Bronchial epithelial cell (primary cell): ENCODE data around the gene OSBPL3. TPM values are rescaled to one million over a fixed set of nuclear protein-coding genes. Genes with fewer than 3 reads are reported as not detected.

Experiments used
- DNase-seq: peaks from one replicate; pipeline ENCODE4 v3.0.0-alpha.2; 2010; ENCODE audit warnings: low read depth
- FAIRE-seq: peaks from 2 replicates; lab custom pipeline; 2011; peaks lifted over from hg19 to GRCh38; lab: Jason Lieb, UNC
- H3K27me3 ChIP-seq: 2 replicates; pipeline ENCODE4 v1.5.1; 2011; ENCODE audit warnings: low read length; ENCODE audit not compliant: control insufficient read depth, insufficient read depth
- H3K36me3 ChIP-seq: 2 replicates; pipeline ENCODE4 v1.5.1; 2011; ENCODE audit warnings: low read length; ENCODE audit not compliant: control insufficient read depth, insufficient read depth
- H3K4me3 ChIP-seq: 2 replicates; pipeline ENCODE4 v1.5.1; 2011; ENCODE audit warnings: mild to moderate bottlenecking, low read depth, low read length, control low read depth
- total RNA-seq: library from RNA; depleted of rRNA; stranded (reverse); fragments of >200 nt; gene quantifications from 2 replicates; pipeline ENCODE4 v1.2.1, GENCODE V29; 2014
- TF ChIP-seq, protein P1 (sequence below): IDR thresholded peaks from 2 replicates; pipeline ENCODE4 v1.5.1; 2011; ENCODE audit warnings: mild to moderate bottlenecking, moderate library complexity, low read length, control low read depth, inconsistent platforms; ENCODE audit not compliant: insufficient read depth, severe bottlenecking

OSBPL3 gene
- total RNA-seq, 1 donor from 2014 or later: 25.0 TPM

DNA sequence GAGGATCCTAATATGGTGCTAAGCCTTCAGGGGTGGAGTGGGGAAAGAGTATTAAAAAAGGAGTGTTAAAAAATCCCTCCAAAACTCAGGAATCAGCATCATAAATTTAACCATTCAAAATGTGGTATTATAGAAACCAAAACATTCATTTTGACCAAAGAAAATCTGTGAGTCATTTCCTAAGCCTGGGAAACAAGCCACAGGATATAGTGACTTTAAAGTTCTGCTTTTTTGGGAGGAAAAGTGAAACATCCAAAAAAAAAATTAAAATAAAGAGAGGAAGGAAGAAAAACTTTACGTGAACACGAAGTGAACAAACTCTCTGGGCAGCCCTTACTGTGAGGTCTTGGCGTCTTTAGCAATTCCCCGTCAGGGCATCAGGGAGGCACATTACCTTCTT, 148.7 kb downstream of the OSBPL3 start:
- TF ChIP-seq, protein P1, sequence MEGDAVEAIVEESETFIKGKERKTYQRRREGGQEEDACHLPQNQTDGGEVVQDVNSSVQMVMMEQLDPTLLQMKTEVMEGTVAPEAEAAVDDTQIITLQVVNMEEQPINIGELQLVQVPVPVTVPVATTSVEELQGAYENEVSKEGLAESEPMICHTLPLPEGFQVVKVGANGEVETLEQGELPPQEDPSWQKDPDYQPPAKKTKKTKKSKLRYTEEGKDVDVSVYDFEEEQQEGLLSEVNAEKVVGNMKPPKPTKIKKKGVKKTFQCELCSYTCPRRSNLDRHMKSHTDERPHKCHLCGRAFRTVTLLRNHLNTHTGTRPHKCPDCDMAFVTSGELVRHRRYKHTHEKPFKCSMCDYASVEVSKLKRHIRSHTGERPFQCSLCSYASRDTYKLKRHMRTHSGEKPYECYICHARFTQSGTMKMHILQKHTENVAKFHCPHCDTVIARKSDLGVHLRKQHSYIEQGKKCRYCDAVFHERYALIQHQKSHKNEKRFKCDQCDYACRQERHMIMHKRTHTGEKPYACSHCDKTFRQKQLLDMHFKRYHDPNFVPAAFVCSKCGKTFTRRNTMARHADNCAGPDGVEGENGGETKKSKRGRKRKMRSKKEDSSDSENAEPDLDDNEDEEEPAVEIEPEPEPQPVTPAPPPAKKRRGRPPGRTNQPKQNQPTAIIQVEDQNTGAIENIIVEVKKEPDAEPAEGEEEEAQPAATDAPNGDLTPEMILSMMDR: no peak
- H3K36me3 ChIP-seq: peaks cover 2% of the 10 kb centered on the region
- FAIRE-seq (no peak), DNase-seq (no peak)
- no peak overlapping the region for H3K4me3 ChIP-seq
- H3K27me3 ChIP-seq: no peaks in the 10 kb centered on the region

- FAIRE-seq (no peak), DNase-seq (no peak)
- Histone ChIP-seq H3K4me3 (no peak overlapping the region), H3K27me3 (no peaks in the 10 kb centered on the region), H3K36me3 (peaks cover 2% of the 10 kb centered on the region)
- TF ChIP-seq, protein P1: no peak
Measured at GRCh38 chr7:24830440-24831050, 149.4 kb downstream of the OSBPL3 start.

GRCh38 chr7:24829787-24830186, 150.2 kb downstream of the OSBPL3 start:
- H3K27me3 ChIP-seq: no peaks in the 10 kb centered on the region
- peak; percentile 98 for DNase-seq
- H3K4me3 ChIP-seq: no peak overlapping the region
- peak; percentile 93 for FAIRE-seq
- peaks cover 3% of the 10 kb centered on the region for H3K36me3 ChIP-seq
- TF ChIP-seq, protein P1: no peak

DNA sequence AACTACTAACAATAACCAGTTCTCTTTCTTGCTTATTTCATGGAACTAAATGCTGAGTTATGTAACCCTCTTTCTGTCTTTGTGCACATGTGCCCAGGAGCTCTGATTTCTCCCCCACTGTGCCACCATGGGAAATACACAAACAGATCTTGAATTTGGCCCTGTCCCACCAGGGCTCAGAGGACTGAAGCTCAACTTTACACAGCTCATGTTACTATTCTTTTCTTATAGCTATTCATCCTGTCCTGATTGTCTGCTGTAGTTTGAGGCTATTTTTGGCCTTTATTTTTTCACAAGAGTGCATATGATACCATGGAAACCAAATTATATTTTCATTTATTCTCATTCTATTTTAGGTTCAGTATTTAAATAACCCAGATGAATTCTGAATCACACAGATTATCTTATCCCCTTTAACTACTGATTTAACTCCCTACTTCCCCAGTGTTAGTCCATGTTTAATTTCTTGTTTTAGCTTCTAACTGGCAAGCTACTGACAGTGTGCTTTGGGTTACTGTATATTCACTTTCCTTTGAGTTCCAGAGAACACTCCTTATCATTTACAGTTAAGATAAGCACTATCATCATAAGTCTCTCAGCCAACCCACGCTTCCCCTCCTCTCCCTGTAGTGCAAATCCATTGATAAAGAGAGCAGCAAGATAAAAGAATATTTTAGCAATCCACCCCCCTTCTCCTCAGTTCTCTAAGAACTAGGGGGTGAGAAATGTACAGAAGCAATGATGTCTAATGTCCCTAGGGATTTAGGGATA, 150.9 kb downstream of the OSBPL3 start:
- TF ChIP-seq, protein P1: no peak
- peaks cover 7% of the 10 kb centered on the region for H3K36me3 ChIP-seq
- no peak for FAIRE-seq
- H3K27me3 ChIP-seq: no peaks in the 10 kb centered on the region
- no peak overlapping the region for H3K4me3 ChIP-seq
- no peak for DNase-seq

DNA sequence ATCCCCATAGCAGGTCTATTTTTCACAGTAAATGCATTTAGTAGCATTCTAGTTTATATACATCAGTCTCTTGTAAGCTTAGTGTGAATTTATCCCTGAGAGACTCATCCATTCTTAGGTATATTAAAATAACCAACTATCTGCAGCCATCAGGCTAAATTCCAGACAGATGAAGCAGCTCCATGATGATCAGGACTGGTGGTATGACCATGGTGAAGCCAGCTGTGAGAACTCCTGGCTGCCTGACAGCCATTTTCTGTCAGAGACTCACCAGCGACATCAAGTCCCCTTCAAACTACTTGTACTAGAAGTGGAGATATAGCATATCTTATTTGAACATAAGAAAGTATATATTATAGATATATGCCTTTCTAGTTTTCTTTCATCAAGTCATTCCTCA, 152.4 kb downstream of the OSBPL3 start:
- TF ChIP-seq, protein P1: no peak
- DNase-seq: peak; percentile 52
- FAIRE-seq: no peak
- H3K36me3 ChIP-seq: peaks cover 9% of the 10 kb centered on the region
- H3K27me3 ChIP-seq: no peaks in the 10 kb centered on the region
- no peak overlapping the region for H3K4me3 ChIP-seq
